ENCODE results near the gene WARS2.

WARS2 gene

GRCh38 chr1:119002028-119002686 lies 138.3 kb downstream of the WARS2 start:
- TF ChIP-seq, protein P1, sequence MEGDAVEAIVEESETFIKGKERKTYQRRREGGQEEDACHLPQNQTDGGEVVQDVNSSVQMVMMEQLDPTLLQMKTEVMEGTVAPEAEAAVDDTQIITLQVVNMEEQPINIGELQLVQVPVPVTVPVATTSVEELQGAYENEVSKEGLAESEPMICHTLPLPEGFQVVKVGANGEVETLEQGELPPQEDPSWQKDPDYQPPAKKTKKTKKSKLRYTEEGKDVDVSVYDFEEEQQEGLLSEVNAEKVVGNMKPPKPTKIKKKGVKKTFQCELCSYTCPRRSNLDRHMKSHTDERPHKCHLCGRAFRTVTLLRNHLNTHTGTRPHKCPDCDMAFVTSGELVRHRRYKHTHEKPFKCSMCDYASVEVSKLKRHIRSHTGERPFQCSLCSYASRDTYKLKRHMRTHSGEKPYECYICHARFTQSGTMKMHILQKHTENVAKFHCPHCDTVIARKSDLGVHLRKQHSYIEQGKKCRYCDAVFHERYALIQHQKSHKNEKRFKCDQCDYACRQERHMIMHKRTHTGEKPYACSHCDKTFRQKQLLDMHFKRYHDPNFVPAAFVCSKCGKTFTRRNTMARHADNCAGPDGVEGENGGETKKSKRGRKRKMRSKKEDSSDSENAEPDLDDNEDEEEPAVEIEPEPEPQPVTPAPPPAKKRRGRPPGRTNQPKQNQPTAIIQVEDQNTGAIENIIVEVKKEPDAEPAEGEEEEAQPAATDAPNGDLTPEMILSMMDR (IDR thresholded peaks at IDR 0.05; ENCODE audit: control extremely low read depth, extremely low read depth, low read depth, missing control alignments) = no peak
- no peak for DNase-seq (ENCODE audit: extremely low spot score)
- ChIA-PET CTCF (no interaction called here), POLR2A (no interaction called here)

GRCh38 chr1:119001181-119002027 lies 139.0 kb downstream of the WARS2 start:
- DNase-seq (ENCODE audit: extremely low spot score) = peak; percentile 35
- TF ChIP-seq, protein P1 (IDR thresholded peaks at IDR 0.05; ENCODE audit: control extremely low read depth, extremely low read depth, low read depth, missing control alignments) = no peak
- ChIA-PET POLR2A (no interaction called here), CTCF (interaction anchor here (1.2 to 1.8 kb wide), 2 partner anchors 7 to 857 kb away, joined by 3 to 10 read pairs; no protein-coding TSS in a partner anchor)

DNA sequence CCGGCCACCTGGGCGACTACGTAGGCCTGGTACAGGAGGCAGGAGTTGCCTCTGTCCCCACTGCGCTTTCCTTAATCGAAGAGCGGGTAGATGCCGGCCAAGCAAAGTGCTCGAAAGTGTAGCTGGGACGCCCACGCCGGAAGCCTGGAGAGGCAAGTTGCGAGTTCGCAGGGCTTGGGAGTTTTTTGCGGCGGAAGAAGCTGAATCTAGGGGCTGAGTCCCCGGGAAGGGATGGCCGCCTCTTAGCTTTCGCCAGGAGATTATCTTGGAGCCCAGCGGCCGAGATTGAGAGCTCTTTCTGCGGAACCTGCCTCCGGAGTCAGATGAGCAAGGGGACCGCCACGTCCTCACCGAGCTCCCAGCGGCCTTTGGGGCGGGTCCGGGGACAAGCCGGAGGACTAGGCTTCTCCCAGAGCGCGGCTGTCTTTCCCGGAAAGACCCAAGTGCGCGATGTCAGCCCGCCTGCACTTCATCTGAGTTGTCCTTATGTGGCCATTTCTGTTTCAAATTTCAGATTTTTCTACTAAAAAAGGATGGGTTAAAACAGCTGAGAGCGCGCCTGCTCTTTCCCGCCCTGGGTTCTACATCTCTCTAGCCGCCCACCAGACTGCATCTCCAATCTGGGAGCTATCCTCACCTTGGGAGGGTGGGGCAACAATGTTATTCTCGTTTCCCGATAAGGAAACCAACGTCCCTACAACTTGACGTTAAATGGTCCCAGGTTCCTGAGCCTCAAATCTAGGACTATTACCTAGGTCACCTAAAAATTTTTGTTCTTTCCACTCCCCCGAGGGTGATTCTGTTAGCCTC lies 139.9 kb downstream of the WARS2 start:
- TF ChIP-seq, protein P1 (IDR thresholded peaks at IDR 0.05; ENCODE audit: control extremely low read depth, extremely low read depth, low read depth, missing control alignments) = no peak
- DNase-seq (ENCODE audit: extremely low spot score) = peak; percentile 41
- CTCF ChIA-PET = interaction anchor here (1.2 to 1.8 kb wide), 2 partner anchors 8 to 856 kb away, joined by 3 to 10 read pairs; no protein-coding TSS in a partner anchor
- POLR2A ChIA-PET = no interaction called here

DNA sequence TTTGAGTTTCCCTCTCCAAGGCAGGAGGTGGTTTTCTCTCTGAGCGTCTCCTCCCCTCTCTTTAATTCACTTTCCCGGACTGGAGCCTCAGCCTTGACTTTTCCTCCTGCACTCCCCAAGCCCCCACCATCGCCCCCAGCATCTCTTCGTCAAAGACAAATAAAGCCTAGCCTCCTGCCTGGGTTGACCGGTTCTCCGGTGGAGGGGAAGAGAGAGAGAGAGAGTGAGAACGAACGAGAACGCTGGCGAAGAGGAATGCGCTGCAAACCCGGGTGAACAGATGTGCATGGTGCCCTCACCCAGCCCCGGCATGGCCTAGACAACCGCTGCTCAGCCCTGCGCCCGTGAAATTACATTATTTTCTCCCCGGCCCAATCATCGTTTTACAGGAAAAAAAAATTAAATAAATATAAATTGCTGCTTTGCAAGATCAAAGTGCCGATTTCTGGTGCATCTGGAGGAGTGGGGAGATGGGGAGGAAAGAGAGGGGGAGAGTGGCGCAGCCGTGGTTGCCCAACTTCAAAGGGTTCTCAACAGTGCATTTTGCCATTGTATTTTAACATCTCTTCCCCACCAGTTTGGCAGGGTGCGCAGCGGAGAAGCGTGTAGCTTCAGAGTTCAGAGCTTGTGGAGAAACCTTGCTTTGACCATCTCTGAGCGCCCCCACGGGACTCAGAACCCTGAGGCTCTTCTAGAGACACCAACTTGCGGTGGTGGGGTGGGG lies 140.9 kb downstream of the WARS2 start:
- TF ChIP-seq, protein P1 (IDR thresholded peaks at IDR 0.05; ENCODE audit: control extremely low read depth, extremely low read depth, low read depth, missing control alignments) = no peak
- ChIA-PET POLR2A (no interaction called here), CTCF (interaction anchor here (1.8 kb wide), 1 partner anchor 9 kb away, joined by 10 read pairs; no protein-coding TSS in a partner anchor)
- no peak for DNase-seq (ENCODE audit: extremely low spot score)

DNA sequence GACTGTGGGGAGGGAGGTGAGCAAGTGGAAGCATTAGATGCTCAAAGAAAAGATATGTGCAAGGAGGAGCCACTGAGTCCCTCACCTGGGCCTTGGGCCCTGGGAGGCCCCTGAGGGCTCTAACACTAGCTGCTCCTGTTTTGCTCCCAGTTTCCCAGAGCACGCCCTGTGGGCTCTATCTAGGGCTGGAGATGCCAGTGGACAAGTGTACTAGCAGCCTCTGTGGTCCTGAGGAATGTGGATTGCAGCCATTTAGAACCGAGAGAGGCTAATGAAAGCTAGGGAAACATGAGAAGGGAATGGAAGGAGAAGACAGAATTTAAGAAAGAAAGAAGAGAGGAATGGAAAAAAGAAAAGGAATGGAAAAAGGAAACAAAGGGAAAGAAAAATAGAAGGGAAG lies 142.3 kb downstream of the WARS2 start:
- CTCF ChIA-PET = interaction anchor here (4.3 kb wide), 1 partner anchor 10 kb away, joined by 27 read pairs; no protein-coding TSS in a partner anchor
- POLR2A ChIA-PET = interaction anchor here (0.5 kb wide), 1 partner anchor 261 kb away, joined by 8 read pairs; no protein-coding TSS in a partner anchor
- TF ChIP-seq, protein P1 (IDR thresholded peaks at IDR 0.05; ENCODE audit: control extremely low read depth, extremely low read depth, low read depth, missing control alignments) = no peak
- DNase-seq (ENCODE audit: extremely low spot score) = no peak

Data from GM10248 (cell line).